ENCODE data around the gene TFEC. TPM values are rescaled to one million over a fixed set of nuclear protein-coding genes. Genes with fewer than 3 reads are reported as not detected.

TFEC gene
- total RNA-seq, 1 experiment from 2014 or later, result not detected

DNA sequence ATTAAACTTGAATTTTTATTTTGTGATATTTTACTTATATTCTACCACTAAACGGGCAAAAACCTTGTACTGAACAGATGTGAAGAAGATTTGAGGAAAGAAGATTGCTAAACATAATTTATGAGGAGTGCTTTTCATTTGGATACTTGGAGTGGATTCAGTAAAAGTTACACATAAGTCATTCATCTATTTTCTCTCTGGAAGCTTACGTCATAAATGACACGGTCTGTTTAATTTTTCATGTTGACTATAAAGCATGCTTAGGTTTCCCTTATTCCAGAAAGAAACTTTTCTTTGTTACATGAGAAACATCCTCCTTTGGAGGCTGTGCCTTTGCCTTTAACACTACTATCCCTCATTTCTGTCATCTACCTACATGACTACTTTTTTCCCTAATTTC lies 53.9 kb downstream of the TFEC start:
- no peaks in the 10 kb centered on the region for H3K27me3 ChIP-seq (ENCODE audit: insufficient read depth, low read length)
- no peak overlapping the region for H3K14ac ChIP-seq (ENCODE audit: insufficient read depth, low read length)
- no peaks in the 10 kb centered on the region for H3K79me1 ChIP-seq (ENCODE audit: insufficient read depth, low read depth, low read length, poor library complexity, severe bottlenecking)
- Mint-ChIP-seq H3K9me3 (no peaks in the 10 kb centered on the region), H3K36me3 (ENCODE audit: insufficient read depth in 1 of 3, low read depth in 3 of 3) (no peaks in the 10 kb centered on the region), H3K4me3 (no peak overlapping the region), H3K27ac (no peak overlapping the region), H3K27me3 (ENCODE audit: low read depth) (no peaks in the 10 kb centered on the region), H3K4me1 (no peaks in the 10 kb centered on the region)
- H3K79me2 ChIP-seq (ENCODE audit: insufficient read depth, low read length), result no peaks in the 10 kb centered on the region
- no peaks in the 10 kb centered on the region for H4K20me1 ChIP-seq (ENCODE audit: control insufficient read depth, insufficient read depth, insufficient read length)
- no peak overlapping the region for H3K18ac ChIP-seq (ENCODE audit: insufficient read length, low read depth, low read length)
- no peak overlapping the region for H3K9ac ChIP-seq (ENCODE audit: extremely low read depth, insufficient read length, low read length)
- no peak overlapping the region for H2BK20ac ChIP-seq (ENCODE audit: low read depth, low read length, poor library complexity, severe bottlenecking)
- H3T11ph ChIP-seq (ENCODE audit: low read length), result no peak overlapping the region
- DNase-seq, result no peak
- no peak overlapping the region for H2BK12ac ChIP-seq (ENCODE audit: insufficient read length, low read depth, low read length)
- H3K4me1 ChIP-seq (ENCODE audit: insufficient read depth, low read length), result no peaks in the 10 kb centered on the region
- no peak overlapping the region for H2BK120ac ChIP-seq (ENCODE audit: low read depth, low read length, poor library complexity, severe bottlenecking)
- no peaks in the 10 kb centered on the region for H3K23me2 ChIP-seq (ENCODE audit: insufficient read length, low read depth, low read length, poor library complexity, severe bottlenecking)
- H3K27ac ChIP-seq (ENCODE audit: insufficient read length, low read depth, low read length), result no peak overlapping the region
- H4K8ac ChIP-seq (replicated peaks; ENCODE audit: insufficient read length, low read depth, low read length), result no peak overlapping the region
- H4K5ac ChIP-seq (ENCODE audit: insufficient read length, low read depth, low read length), result no peak overlapping the region
- no peak overlapping the region for H3K4ac ChIP-seq (ENCODE audit: low read depth, low read length)
- H2AK5ac ChIP-seq (ENCODE audit: insufficient read length, low read length), result no peak overlapping the region
- no peaks in the 10 kb centered on the region for H3K9me3 ChIP-seq (ENCODE audit: control insufficient read depth, low read depth, low read length)
- no peak overlapping the region for H2AFZ ChIP-seq (ENCODE audit: low read length)
- no peak overlapping the region for H3K56ac ChIP-seq (ENCODE audit: insufficient read length, low read depth, low read length)
- no peak overlapping the region for H4K91ac ChIP-seq (ENCODE audit: insufficient read length, low read depth, low read length)
- no peak overlapping the region for H2BK5ac ChIP-seq (ENCODE audit: insufficient read length, low read length)
- WGBS (ENCODE audit: extremely low coverage, insufficient read length, low lambda C conversion rate), result no CpG with 5 or more reads among the region's 3 CpGs
- no peak for TF ChIP-seq CTCF (conservative IDR thresholded peaks at IDR 0.05)
- H3K23ac ChIP-seq (ENCODE audit: insufficient read length, low read depth, low read length), result no peak overlapping the region
- H2BK15ac ChIP-seq (ENCODE audit: low read depth, low read length), result no peak overlapping the region
- H3K4me2 ChIP-seq (ENCODE audit: insufficient read depth, insufficient read length, low read length), result no peak overlapping the region

Data from H9 (cell line).